MM.1S (cell line): ENCODE results near the gene TNRC6C.

ENCODE experiments used
- DNase-seq: peaks from one replicate; pipeline ENCODE4 v3.0.0-alpha.2; 2015
- H2AFZ ChIP-seq: fragments of 300-600 bp; sonication (generic); 2 replicates; pipeline ENCODE4 v1.6.0; 2016; ENCODE audit warnings: antibody characterized with exemption, low read length
- H3F3A ChIP-seq: fragments of 300-600 bp; sonication (generic); 2 replicates; pipeline ENCODE4 v1.6.1; 2016; ENCODE audit warnings: mild to moderate bottlenecking, antibody characterized with exemption, low read length, moderate library complexity, mixed read lengths; ENCODE audit not compliant: insufficient read depth
- H3K27ac ChIP-seq: fragments of 300-600 bp; sonication (generic); 2 replicates; pipeline ENCODE4 v1.5.1; 2016; ENCODE audit warnings: mild to moderate bottlenecking, low read length
- H3K27me3 ChIP-seq: fragments of 300-600 bp; sonication (generic); replicated peaks from 2 replicates; pipeline ENCODE4 v1.6.0; 2016; ENCODE audit warnings: low read length; ENCODE audit not compliant: insufficient read depth
- H3K36me3 ChIP-seq: fragments of 300-600 bp; sonication (generic); replicated peaks from 2 replicates; pipeline ENCODE4 v1.6.1; 2016; ENCODE audit warnings: mild to moderate bottlenecking, low read length, mixed read lengths; ENCODE audit not compliant: insufficient read depth
- H3K4me1 ChIP-seq: fragments of 300-600 bp; sonication (generic); 2 replicates; pipeline ENCODE4 v1.6.1; 2016; ENCODE audit warnings: low read length, mixed read lengths
- H3K4me2 ChIP-seq: fragments of 300-600 bp; sonication (generic); 2 replicates; pipeline ENCODE4 v1.6.0; 2016; ENCODE audit warnings: low read depth, low read length
- H3K4me3 ChIP-seq: fragments of 300-600 bp; sonication (generic); 2 replicates; pipeline ENCODE4 v1.5.1; 2016; ENCODE audit warnings: low read length, mixed read lengths
- H3K79me2 ChIP-seq: fragments of 300-600 bp; sonication (generic); 2 replicates; pipeline ENCODE4 v1.6.1; 2016; ENCODE audit warnings: mixed run types, low read length, mixed read lengths
- H3K9ac ChIP-seq: fragments of 300-600 bp; sonication (generic); 2 replicates; pipeline ENCODE4 v1.6.1; 2016; ENCODE audit warnings: low read length, mixed read lengths
- H3K9me2 ChIP-seq: fragments of 300-600 bp; sonication (generic); replicated peaks from 2 replicates; pipeline ENCODE4 v1.6.1; 2016; ENCODE audit warnings: mild to moderate bottlenecking, low read length, mixed read lengths; ENCODE audit not compliant: insufficient read depth
- H3K9me3 ChIP-seq: fragments of 300-600 bp; sonication (generic); replicated peaks from 2 replicates; pipeline ENCODE4 v1.6.1; 2016; ENCODE audit warnings: mild to moderate bottlenecking, low read length, mixed read lengths; ENCODE audit not compliant: insufficient read depth
- H4K20me1 ChIP-seq: fragments of 300-600 bp; sonication (generic); 2 replicates; pipeline ENCODE4 v1.6.1; 2016; ENCODE audit warnings: mild to moderate bottlenecking, low read length, moderate library complexity, mixed read lengths; ENCODE audit not compliant: insufficient read depth
- EZH2 ChIP-seq: fragments of 300-600 bp; sonication (generic); optimal IDR thresholded peaks from 2 replicates; pipeline ENCODE3; 2017; ENCODE audit warnings: low read depth, mild to moderate bottlenecking, antibody characterized with exemption, low read length, mixed read lengths
- EZH2phosphoT487 ChIP-seq: fragments of 300-600 bp; sonication (generic); IDR thresholded peaks from 2 replicates; pipeline ENCODE4 v1.6.1; 2018; ENCODE audit warnings: antibody characterized with exemption, low read length
- TF ChIP-seq, protein P1 (sequence below): fragments of 300-600 bp; sonication (generic); IDR thresholded peaks from 2 replicates; pipeline ENCODE4 v1.5.1; 2016; ENCODE audit warnings: antibody characterized with exemption, low read length, mixed read lengths

TNRC6C gene

GRCh38 chr17:78053777-78054468, 95.4 kb downstream of the TNRC6C start:
- Histone ChIP-seq H3K4me2 (no peak overlapping the region), H3K4me1 (no peaks in the 10 kb centered on the region), H3K27me3 (no peaks in the 10 kb centered on the region), H3K9me3 (no peaks in the 10 kb centered on the region), H3K36me3 (no peaks in the 10 kb centered on the region), H3K27ac (no peak overlapping the region), H2AFZ (no peak overlapping the region), H4K20me1 (no peaks in the 10 kb centered on the region), H3K9me2 (no peaks in the 10 kb centered on the region), H3F3A (no peaks in the 10 kb centered on the region), H3K9ac (no peak overlapping the region), H3K4me3 (no peak overlapping the region), H3K79me2 (no peaks in the 10 kb centered on the region)
- TF ChIP-seq EZH2phosphoT487 (no peak), EZH2 (no peak)
- TF ChIP-seq, protein P1, sequence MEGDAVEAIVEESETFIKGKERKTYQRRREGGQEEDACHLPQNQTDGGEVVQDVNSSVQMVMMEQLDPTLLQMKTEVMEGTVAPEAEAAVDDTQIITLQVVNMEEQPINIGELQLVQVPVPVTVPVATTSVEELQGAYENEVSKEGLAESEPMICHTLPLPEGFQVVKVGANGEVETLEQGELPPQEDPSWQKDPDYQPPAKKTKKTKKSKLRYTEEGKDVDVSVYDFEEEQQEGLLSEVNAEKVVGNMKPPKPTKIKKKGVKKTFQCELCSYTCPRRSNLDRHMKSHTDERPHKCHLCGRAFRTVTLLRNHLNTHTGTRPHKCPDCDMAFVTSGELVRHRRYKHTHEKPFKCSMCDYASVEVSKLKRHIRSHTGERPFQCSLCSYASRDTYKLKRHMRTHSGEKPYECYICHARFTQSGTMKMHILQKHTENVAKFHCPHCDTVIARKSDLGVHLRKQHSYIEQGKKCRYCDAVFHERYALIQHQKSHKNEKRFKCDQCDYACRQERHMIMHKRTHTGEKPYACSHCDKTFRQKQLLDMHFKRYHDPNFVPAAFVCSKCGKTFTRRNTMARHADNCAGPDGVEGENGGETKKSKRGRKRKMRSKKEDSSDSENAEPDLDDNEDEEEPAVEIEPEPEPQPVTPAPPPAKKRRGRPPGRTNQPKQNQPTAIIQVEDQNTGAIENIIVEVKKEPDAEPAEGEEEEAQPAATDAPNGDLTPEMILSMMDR, result no peak
- no peak for DNase-seq

GRCh38 chr17:78057113-78057740, 98.7 kb downstream of the TNRC6C start:
- Histone ChIP-seq H3K36me3 (no peaks in the 10 kb centered on the region), H3K27ac (no peak overlapping the region), H3K4me1 (no peaks in the 10 kb centered on the region), H3K9ac (no peak overlapping the region), H2AFZ (no peak overlapping the region), H3K79me2 (no peaks in the 10 kb centered on the region), H4K20me1 (no peaks in the 10 kb centered on the region), H3K4me2 (no peak overlapping the region), H3K4me3 (no peak overlapping the region), H3K27me3 (no peaks in the 10 kb centered on the region), H3F3A (no peaks in the 10 kb centered on the region), H3K9me3 (no peaks in the 10 kb centered on the region), H3K9me2 (no peaks in the 10 kb centered on the region)
- no peak for DNase-seq
- no peak for TF ChIP-seq EZH2
- TF ChIP-seq, protein P1, result no peak
- TF ChIP-seq EZH2phosphoT487, result no peak

DNA sequence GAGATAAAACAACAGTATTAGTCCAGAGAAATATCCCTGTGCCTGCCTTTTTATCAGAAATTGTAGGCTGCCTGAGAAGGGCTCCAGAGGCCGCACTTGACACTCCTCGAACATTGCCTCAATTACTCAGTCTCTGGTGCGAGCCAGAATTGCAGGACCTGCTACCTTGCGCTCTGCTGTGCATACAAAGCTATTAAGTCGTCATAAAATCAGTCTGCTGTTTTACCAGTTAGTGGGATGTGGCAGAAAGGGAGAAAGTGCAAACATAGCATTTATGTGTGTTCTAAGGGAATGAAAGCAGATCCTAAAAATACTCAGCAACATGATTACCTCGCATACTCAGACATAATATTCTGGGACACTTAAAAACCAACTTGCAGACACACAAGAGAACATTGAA, 99.5 kb downstream of the TNRC6C start:
- no peaks in the 10 kb centered on the region for H3K4me1 ChIP-seq
- no peaks in the 10 kb centered on the region for H4K20me1 ChIP-seq
- H3K36me3 ChIP-seq, result no peaks in the 10 kb centered on the region
- no peaks in the 10 kb centered on the region for H3K9me3 ChIP-seq
- H3K4me3 ChIP-seq, result no peak overlapping the region
- H3K27ac ChIP-seq, result no peak overlapping the region
- TF ChIP-seq EZH2 (no peak), EZH2phosphoT487 (no peak)
- no peaks in the 10 kb centered on the region for H3K9me2 ChIP-seq
- no peaks in the 10 kb centered on the region for H3F3A ChIP-seq
- no peaks in the 10 kb centered on the region for H3K27me3 ChIP-seq
- no peaks in the 10 kb centered on the region for H3K79me2 ChIP-seq
- no peak overlapping the region for H3K4me2 ChIP-seq
- H3K9ac ChIP-seq, result no peak overlapping the region
- H2AFZ ChIP-seq, result no peak overlapping the region
- no peak for DNase-seq

- no peaks in the 10 kb centered on the region for H3K4me1 ChIP-seq
- TF ChIP-seq EZH2phosphoT487, result no peak
- TF ChIP-seq, protein P1, result no peak
- no peak for TF ChIP-seq EZH2
- no peaks in the 10 kb centered on the region for H3K27me3 ChIP-seq
- no peak overlapping the region for H2AFZ ChIP-seq
- H3F3A ChIP-seq, result no peaks in the 10 kb centered on the region
- no peaks in the 10 kb centered on the region for H3K79me2 ChIP-seq
- no peaks in the 10 kb centered on the region for H4K20me1 ChIP-seq
- H3K27ac ChIP-seq, result no peak overlapping the region
- H3K4me2 ChIP-seq, result no peak overlapping the region
- H3K9me2 ChIP-seq, result no peaks in the 10 kb centered on the region
- H3K4me3 ChIP-seq, result no peak overlapping the region
- H3K9ac ChIP-seq, result no peak overlapping the region
- no peaks in the 10 kb centered on the region for H3K9me3 ChIP-seq
- no peaks in the 10 kb centered on the region for H3K36me3 ChIP-seq
- no peak for DNase-seq
Measured at GRCh38 chr17:78058581-78058980, 100.1 kb downstream of the TNRC6C start.
